CD8-positive, alpha-beta memory T cell (primary cell): ENCODE results near the gene MECR. TPM values are rescaled to one million over a fixed set of nuclear protein-coding genes. Genes with fewer than 3 reads are reported as not detected.
A peak's percentile ranks its signal among the peaks of the same experiment; 100 is the strongest.

Experiments
- CTCF ChIA-PET: fragments of 350-600 bp; sonication (Branson Sonifier 250); formaldehyde crosslinking; loops from one replicate; lab custom pipeline; 2021; ENCODE audit warnings: antibody characterized with exemption; lab: Charles Lee
- POLR2A ChIA-PET: fragments of 350-600 bp; sonication (Branson Sonifier 250); formaldehyde crosslinking; loops from one replicate; lab custom pipeline; 2021; ENCODE audit warnings: antibody characterized with exemption; lab: Charles Lee
- DNase-seq, 5 donors: peaks; one replicate each; pipeline versions ENCODE4 v3.0.0 to v3.0.0-alpha.2; 2020 to 2022; ENCODE audit warnings: mixed read lengths in 1 of 5
- H3K27ac ChIP-seq: one replicate; pipeline ENCODE4 v1.7.0; 2013; ENCODE audit warnings: low read depth, mild to moderate bottlenecking, low read length, moderate library complexity
- H3K27me3 ChIP-seq: 2 replicates; pipeline ENCODE4 v1.7.0; 2013; ENCODE audit warnings: low read length, mild to moderate bottlenecking; ENCODE audit not compliant: insufficient read depth, poor library complexity, severe bottlenecking
- H3K36me3 ChIP-seq: 2 replicates; pipeline ENCODE4 v1.7.0; 2013; ENCODE audit warnings: mild to moderate bottlenecking, low read length, moderate library complexity; ENCODE audit not compliant: insufficient read depth
- H3K4me1 ChIP-seq: 2 replicates; pipeline ENCODE4 v1.7.0; 2013; ENCODE audit warnings: mild to moderate bottlenecking, low read length, moderate library complexity; ENCODE audit not compliant: insufficient read depth
- H3K4me3 ChIP-seq: 2 replicates; pipeline ENCODE4 v1.7.0; 2013; ENCODE audit warnings: mild to moderate bottlenecking, low read length
- H3K9me3 ChIP-seq: 2 replicates; pipeline ENCODE4 v1.7.0; 2013; ENCODE audit warnings: mild to moderate bottlenecking, low read length
- H3K27ac Mint-ChIP-seq, 8 donors: one replicate each; pipeline ENCODE4 v1.8.0; 2020 to 2021; ENCODE audit warnings: mixed read lengths in 8 of 8, mild to moderate bottlenecking in 6 of 8, inconsistent platforms in 3 of 8, moderate library complexity in 3 of 8
- H3K27me3 Mint-ChIP-seq, 2 donors: one replicate each; pipeline ENCODE4 v1.8.0; 2020 to 2021; ENCODE audit warnings: mixed read lengths in 2 of 2, mild to moderate bottlenecking in 1 of 2, moderate library complexity in 1 of 2
- H3K36me3 Mint-ChIP-seq, 3 donors: one replicate each; pipeline ENCODE4 v1.8.0; 2020 to 2021; ENCODE audit warnings: mixed read lengths in 3 of 3, inconsistent platforms in 1 of 3, mild to moderate bottlenecking in 1 of 3
- H3K4me1 Mint-ChIP-seq, 3 donors: one replicate each; pipeline ENCODE4 v1.8.0; 2020 to 2021; ENCODE audit warnings: mixed read lengths in 3 of 3, inconsistent platforms in 1 of 3, mild to moderate bottlenecking in 1 of 3
- H3K4me3 Mint-ChIP-seq, 7 donors: one replicate each; pipeline ENCODE4 v1.8.0; 2020 to 2021; ENCODE audit warnings: mixed read lengths in 7 of 7, mild to moderate bottlenecking in 6 of 7, moderate library complexity in 4 of 7, inconsistent platforms in 2 of 7
- H3K9me3 Mint-ChIP-seq, 5 donors: one replicate each; pipeline ENCODE4 v1.8.0; 2020 to 2022; ENCODE audit warnings: mixed read lengths in 5 of 5, mild to moderate bottlenecking in 3 of 5, moderate library complexity in 2 of 5, inconsistent platforms in 1 of 5
- polyA plus RNA-seq: library from polyadenylated mRNA; unstranded; fragments of 300-500 nt; fragmentation: Illumina TruSeq; gene quantifications from one replicate; pipeline ENCODE4 v1.2.3, GENCODE V29; 2021
- total RNA-seq, 2 experiments: library from RNA; stranded (reverse); gene quantifications; one replicate each; pipeline ENCODE4 v1.2.3, GENCODE V29; 2021

Gene MECR
- total and polyA plus RNA-seq, 3 experiments from 2014 or later, result 14.5 to 41.1 (median 33.8) TPM

GRCh38 chr1:29258976-29259801 lies 28.5 kb upstream of the MECR start:
- H3K4me1 ChIP-seq, result no peaks in the 10 kb centered on the region
- H3K27ac ChIP-seq, result no peak overlapping the region
- H3K27me3 Mint-ChIP-seq, result peaks cover 29 to 53% of the 10 kb centered on the region in 2 donors
- no peak overlapping the region for H3K4me3 ChIP-seq
- POLR2A ChIA-PET, result no interaction called here
- DNase-seq, result no peak
- CTCF ChIA-PET, result no interaction called here
- H3K36me3 ChIP-seq, result no peaks in the 10 kb centered on the region
- peaks cover 11% of the 10 kb centered on the region for H3K27me3 ChIP-seq
- no peaks in the 10 kb centered on the region for H3K36me3 Mint-ChIP-seq
- peak overlapping the region; percentile 37 to 81 (median 78) for H3K4me3 Mint-ChIP-seq
- H3K9me3 ChIP-seq, result no peaks in the 10 kb centered on the region
- no peaks in the 10 kb centered on the region for H3K9me3 Mint-ChIP-seq
- H3K4me1 Mint-ChIP-seq, result peaks cover 2 to 15% (median 5%) of the 10 kb centered on the region in 3 donors
- no peak overlapping the region for H3K27ac Mint-ChIP-seq

- Histone ChIP-seq H3K4me3 (no peak overlapping the region), H3K9me3 (no peaks in the 10 kb centered on the region), H3K36me3 (no peaks in the 10 kb centered on the region), H3K27me3 (peaks cover 11% of the 10 kb centered on the region), H3K4me1 (no peaks in the 10 kb centered on the region), H3K27ac (no peak overlapping the region)
- ChIA-PET POLR2A (no interaction called here), CTCF (no interaction called here)
- peaks cover 2 to 15% (median 5%) of the 10 kb centered on the region in 3 donors for H3K4me1 Mint-ChIP-seq
- no peaks in the 10 kb centered on the region for H3K36me3 Mint-ChIP-seq
- H3K9me3 Mint-ChIP-seq, result no peaks in the 10 kb centered on the region
- no peak overlapping the region for H3K27ac Mint-ChIP-seq
- no peak for DNase-seq
- H3K27me3 Mint-ChIP-seq, result peaks cover 26 to 50% of the 10 kb centered on the region in 2 donors
- peak overlapping the region in 5 of 7 donors; percentile 25 to 82 (median 37) for H3K4me3 Mint-ChIP-seq
Measured at GRCh38 chr1:29258189-29258975, 27.6 kb upstream of the MECR start.

- no peak for DNase-seq
- H3K27ac Mint-ChIP-seq, result no peak overlapping the region
- POLR2A ChIA-PET, result no interaction called here
- no peaks in the 10 kb centered on the region for H3K9me3 Mint-ChIP-seq
- no peaks in the 10 kb centered on the region for H3K4me1 ChIP-seq
- no peaks in the 10 kb centered on the region for H3K9me3 ChIP-seq
- no peak overlapping the region for H3K4me3 ChIP-seq
- H3K27ac ChIP-seq, result no peak overlapping the region
- H3K4me1 Mint-ChIP-seq, result peaks cover 2 to 15% (median 5%) of the 10 kb centered on the region in 3 donors
- H3K36me3 Mint-ChIP-seq, result no peaks in the 10 kb centered on the region
- peaks cover 26 to 44% of the 10 kb centered on the region in 2 donors for H3K27me3 Mint-ChIP-seq
- peaks cover 11% of the 10 kb centered on the region for H3K27me3 ChIP-seq
- CTCF ChIA-PET, result no interaction called here
- H3K4me3 Mint-ChIP-seq, result peak overlapping the region in 3 of 7 donors; percentile 20 to 63 (median 29)
- no peaks in the 10 kb centered on the region for H3K36me3 ChIP-seq
Measured at GRCh38 chr1:29256979-29257804, 26.5 kb upstream of the MECR start.

- no peak overlapping the region for H3K4me3 ChIP-seq
- H3K9me3 ChIP-seq, result no peaks in the 10 kb centered on the region
- H3K36me3 ChIP-seq, result no peaks in the 10 kb centered on the region
- Mint-ChIP-seq H3K27ac (peak overlapping the region in 1 of 8 donors; percentile 26), H3K36me3 (no peaks in the 10 kb centered on the region), H3K9me3 (no peaks in the 10 kb centered on the region), H3K4me1 (peaks cover 2 to 15% (median 5%) of the 10 kb centered on the region in 3 donors), H3K27me3 (peaks cover 22 to 36% of the 10 kb centered on the region in 2 donors), H3K4me3 (no peak overlapping the region)
- H3K4me1 ChIP-seq, result no peaks in the 10 kb centered on the region
- peaks cover 11% of the 10 kb centered on the region for H3K27me3 ChIP-seq
- POLR2A ChIA-PET, result no interaction called here
- CTCF ChIA-PET, result no interaction called here
- no peak for DNase-seq
- no peak overlapping the region for H3K27ac ChIP-seq
Measured at GRCh38 chr1:29256394-29256793, 25.7 kb upstream of the MECR start.

- ChIA-PET CTCF (no interaction called here), POLR2A (no interaction called here)
- no peak overlapping the region for H3K27ac ChIP-seq
- DNase-seq, result no peak
- H3K27me3 ChIP-seq, result peaks cover 11% of the 10 kb centered on the region
- Mint-ChIP-seq H3K27me3 (peaks cover 13 to 25% of the 10 kb centered on the region in 2 donors), H3K9me3 (no peaks in the 10 kb centered on the region), H3K4me1 (peaks cover 2 to 10% (median 3%) of the 10 kb centered on the region in 3 donors), H3K36me3 (no peaks in the 10 kb centered on the region), H3K4me3 (peak overlapping the region in 1 of 7 donors; percentile 6), H3K27ac (no peak overlapping the region)
- no peaks in the 10 kb centered on the region for H3K36me3 ChIP-seq
- H3K4me1 ChIP-seq, result no peaks in the 10 kb centered on the region
- H3K4me3 ChIP-seq, result no peak overlapping the region
- no peaks in the 10 kb centered on the region for H3K9me3 ChIP-seq
Measured at GRCh38 chr1:29255134-29255666, 24.5 kb upstream of the MECR start.

- POLR2A ChIA-PET, result no interaction called here
- H3K9me3 Mint-ChIP-seq, result no peaks in the 10 kb centered on the region
- H3K27me3 Mint-ChIP-seq, result peaks cover 12 to 28% of the 10 kb centered on the region in 2 donors
- peaks cover 0 to 3% (median 0%) of the 10 kb centered on the region in 3 donors for H3K4me1 Mint-ChIP-seq
- Histone ChIP-seq H3K27me3 (peaks cover 11% of the 10 kb centered on the region), H3K36me3 (no peaks in the 10 kb centered on the region), H3K27ac (no peak overlapping the region), H3K4me1 (no peaks in the 10 kb centered on the region), H3K9me3 (no peaks in the 10 kb centered on the region), H3K4me3 (no peak overlapping the region)
- no peak overlapping the region for H3K27ac Mint-ChIP-seq
- CTCF ChIA-PET, result no interaction called here
- H3K4me3 Mint-ChIP-seq, result no peak overlapping the region
- no peaks in the 10 kb centered on the region for H3K36me3 Mint-ChIP-seq
- no peak for DNase-seq
Measured at GRCh38 chr1:29254346-29254745, 23.6 kb upstream of the MECR start.

GRCh38 chr1:29253180-29253579 lies 22.4 kb upstream of the MECR start:
- H3K4me3 ChIP-seq, result no peak overlapping the region
- Mint-ChIP-seq H3K36me3 (no peaks in the 10 kb centered on the region), H3K27ac (no peak overlapping the region), H3K4me3 (no peak overlapping the region), H3K9me3 (no peaks in the 10 kb centered on the region), H3K4me1 (no peaks in the 10 kb centered on the region), H3K27me3 (peaks cover 3 to 27% of the 10 kb centered on the region in 2 donors)
- H3K36me3 ChIP-seq, result no peaks in the 10 kb centered on the region
- H3K9me3 ChIP-seq, result no peaks in the 10 kb centered on the region
- H3K27ac ChIP-seq, result no peak overlapping the region
- CTCF ChIA-PET, result no interaction called here
- peaks cover under 1% of the 10 kb centered on the region for H3K27me3 ChIP-seq
- DNase-seq, result no peak
- POLR2A ChIA-PET, result no interaction called here
- no peaks in the 10 kb centered on the region for H3K4me1 ChIP-seq
